Activated naive CD4-positive, alpha-beta T cell (primary cell): ENCODE results near the gene COTL1.

ENCODE experiments used
- DNase-seq, 4 experiments: peaks; one replicate each; lab custom pipeline; 2025; lab: John Stamatoyannopoulos, UW

The COTL1 gene

DNA sequence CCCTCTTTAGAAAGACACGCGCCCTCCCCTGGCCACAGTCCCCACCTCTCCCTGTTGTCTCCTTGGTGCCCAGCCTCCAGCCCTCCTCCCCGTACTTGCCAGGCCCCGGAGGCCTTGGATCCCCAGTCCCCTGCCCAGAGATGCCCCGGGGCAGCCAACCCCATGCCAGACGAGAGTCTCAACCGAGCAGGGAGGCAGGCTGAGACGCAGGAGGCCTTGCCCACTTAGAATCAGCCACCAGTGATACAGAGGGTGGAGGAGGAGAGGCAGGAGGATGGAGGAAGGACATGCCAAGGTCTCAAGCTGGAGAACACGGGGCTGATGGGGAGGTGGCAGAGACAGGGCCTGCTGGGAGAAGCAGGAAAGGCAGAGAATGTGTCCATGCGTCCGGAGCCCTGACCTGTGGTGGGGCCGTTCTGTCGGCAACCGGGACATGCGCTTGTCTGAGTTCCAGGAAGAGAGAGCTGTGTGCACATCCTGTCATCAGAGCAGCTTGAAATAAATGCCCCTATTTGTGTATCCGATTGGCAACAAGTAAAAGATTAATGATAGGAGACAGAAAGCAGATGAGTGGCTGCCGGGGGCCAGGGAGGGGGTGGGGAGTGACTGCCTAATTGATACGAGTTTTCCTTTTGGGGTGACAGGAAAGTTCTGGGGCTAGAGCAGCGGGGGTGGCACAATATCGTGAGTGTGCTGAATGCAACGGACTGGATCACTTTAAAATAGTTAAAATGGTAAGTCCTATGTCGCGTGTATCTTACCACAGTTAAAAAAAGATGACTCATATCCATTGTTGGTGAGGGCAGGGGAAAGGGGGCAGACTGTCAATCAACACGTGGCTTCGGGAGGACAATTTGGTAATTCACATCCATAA is 68.7 kb downstream of the COTL1 start:
- peak in 2 of 4 experiments; percentile 15 to 18 for DNase-seq

DNA sequence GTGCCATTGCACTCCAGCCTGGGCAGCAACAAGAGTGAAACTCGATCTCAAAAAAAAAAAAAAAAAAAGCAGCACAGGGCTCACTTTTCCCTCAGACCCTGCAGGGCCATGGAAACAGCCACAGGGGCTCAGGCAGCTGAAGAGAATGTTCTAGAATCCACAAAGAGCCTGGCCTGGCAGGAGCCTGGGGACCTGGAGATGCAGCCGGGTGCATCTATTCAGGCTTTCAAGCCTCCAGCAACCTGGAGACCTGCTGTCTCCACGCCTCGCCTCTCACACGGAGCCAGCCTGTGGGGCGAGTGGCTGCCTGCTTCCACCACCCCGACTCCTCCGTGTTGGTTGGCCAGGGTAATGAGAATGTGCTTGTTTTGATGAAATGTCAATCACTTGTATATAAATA is 69.4 kb downstream of the COTL1 start:
- peak in 1 of 4 experiments; percentile 15 for DNase-seq

DNA sequence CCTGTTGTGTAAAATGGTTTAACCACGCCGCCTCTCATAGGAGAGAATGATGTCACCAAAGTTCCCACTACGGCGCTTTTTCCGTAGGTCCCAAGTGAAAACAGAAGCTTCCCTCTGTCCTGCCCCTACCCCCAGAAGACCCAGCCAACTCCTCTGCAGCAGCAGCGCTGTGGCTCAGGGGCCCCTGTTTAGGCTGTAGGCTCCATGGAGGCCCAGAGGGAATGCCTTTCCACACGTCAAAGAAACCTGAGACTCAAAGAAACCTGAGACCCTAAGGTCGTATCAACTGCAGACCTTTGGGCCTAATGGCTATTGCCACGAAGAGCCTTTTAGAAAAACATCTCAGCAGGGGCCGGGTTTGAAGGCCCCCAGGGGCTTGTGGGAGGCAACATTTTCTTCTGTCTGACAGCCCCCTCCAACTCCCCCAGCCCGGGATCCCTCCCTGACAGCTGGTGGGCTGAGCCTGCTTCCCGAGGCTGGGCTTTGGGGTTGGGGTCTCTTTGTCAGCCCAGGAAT is 70.3 kb downstream of the COTL1 start:
- DNase-seq = no peak

DNA sequence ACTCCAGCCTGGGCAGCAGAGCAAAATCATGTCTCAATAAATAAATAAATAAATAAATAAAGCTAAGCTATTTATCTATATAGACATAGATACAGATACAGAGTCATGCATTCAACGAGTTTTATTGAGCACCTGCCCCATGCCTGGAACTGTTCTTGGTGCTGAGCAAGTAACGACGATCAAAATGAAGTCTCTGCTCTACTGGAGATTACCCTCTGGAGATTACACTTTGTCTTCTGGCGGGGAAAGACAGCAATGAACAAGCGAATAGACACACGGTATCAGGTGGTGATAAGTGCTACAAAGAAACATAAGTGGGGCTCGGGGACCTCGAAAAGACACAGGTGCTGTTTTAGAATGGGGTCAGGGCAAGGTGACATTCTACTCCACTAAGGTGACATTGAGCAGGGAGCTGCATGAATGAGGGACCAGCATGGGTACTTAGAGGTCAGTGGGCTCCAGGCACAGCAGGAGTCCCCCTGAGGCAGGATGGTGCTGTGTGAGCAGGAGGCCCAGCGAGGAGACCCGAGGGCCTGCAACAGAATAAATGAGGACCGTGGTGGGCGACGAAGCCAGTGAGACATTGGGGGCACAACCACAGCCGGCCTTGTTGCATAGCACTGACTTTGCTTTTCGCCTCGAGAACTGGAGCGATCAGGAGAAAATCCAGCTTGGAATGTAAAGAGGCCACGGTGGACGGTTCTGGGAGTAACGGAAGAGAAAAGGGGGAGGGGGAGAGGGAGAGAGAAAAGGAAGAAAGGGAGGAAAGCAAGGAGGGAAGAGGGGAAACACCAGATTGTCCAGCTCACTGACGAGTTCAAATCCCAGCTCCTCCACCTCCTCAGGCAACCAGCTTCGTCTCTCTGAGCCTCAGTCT is 71.0 kb downstream of the COTL1 start:
- no peak for DNase-seq

DNA sequence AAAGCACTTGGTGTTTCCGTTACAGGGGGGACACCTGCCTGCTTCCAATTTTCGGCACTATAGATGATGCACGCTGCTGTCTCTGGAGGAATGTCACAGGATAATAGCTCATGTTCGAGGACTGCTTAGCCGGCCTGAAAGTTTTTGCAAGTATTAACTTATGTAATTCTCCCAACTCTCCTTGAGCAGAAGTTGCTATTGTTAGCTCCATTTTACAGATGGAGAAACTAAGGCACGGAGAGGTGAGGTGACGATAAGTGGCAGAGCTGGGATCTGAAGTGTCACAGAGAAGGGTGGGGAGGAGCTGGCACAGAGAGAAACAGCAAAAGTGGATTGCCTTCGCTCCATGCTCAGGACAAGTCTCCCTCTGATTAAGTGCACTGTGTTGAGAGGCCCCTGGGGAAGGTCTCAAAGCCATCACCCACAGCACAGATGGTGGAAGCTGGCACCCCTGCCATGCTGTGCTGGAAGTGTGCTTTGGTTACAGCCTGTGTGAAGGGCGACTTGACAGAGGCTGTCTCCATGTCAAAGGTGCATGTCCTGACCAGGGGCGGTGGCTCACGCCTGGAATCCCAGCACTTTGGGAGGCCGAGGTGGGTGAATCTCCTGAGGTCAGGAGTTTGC is 72.7 kb downstream of the COTL1 start:
- DNase-seq = no peak

DNA sequence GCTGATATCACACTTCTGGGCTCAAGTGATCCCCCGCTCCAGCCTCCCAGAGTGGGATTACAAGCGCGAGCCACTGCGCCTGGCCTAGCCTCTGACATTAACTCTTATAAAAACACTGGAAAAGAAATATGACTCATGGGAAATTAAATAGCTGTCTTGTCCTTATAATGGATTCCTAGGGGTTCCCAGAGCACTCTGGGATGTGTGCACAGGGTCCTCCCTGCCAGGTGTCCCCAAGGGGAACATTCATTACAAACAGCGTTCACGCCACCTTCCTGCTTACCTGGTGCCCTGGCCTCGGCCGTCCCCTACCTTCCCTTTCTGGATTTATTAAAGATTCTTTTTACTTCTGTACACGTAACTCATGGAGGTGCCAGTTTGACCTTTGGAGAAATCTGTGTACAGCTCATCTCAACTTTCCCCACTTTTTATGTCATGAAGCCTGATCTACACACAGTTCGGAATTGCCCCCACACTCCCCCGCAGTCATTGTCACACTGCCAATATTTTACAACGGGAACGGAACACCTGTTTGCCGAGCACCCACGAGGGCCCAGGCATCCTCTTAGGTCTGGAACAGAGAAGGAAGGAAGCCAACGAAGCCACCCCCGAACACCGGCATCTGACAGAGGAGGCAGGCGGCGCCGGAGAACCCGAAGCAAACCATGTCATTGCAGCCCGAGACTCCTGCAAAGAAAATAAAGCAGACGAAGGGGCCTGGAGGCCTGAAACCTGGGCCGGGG is 73.7 kb downstream of the COTL1 start:
- DNase-seq = peak in 2 of 4 experiments; percentile 11 to 24

DNA sequence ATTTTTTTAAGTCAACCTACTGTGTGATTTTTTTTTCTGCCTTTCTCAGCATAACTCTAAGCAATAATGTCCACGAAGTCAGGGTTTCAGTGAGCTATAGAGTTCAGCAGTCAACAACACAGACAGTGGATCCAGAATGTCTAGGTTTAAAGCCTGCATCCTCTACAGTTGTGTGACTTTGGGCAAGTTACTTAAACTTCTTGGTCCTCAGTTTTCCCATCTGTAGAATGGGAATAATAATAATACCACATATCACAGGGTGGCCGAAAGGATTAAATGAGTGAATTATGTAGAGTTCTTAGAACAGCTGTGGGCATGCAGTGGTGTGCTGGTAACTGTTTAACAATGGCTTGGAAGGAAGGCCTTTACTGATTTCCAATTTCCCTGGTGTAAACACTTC is 74.6 kb downstream of the COTL1 start:
- DNase-seq = no peak

DNA sequence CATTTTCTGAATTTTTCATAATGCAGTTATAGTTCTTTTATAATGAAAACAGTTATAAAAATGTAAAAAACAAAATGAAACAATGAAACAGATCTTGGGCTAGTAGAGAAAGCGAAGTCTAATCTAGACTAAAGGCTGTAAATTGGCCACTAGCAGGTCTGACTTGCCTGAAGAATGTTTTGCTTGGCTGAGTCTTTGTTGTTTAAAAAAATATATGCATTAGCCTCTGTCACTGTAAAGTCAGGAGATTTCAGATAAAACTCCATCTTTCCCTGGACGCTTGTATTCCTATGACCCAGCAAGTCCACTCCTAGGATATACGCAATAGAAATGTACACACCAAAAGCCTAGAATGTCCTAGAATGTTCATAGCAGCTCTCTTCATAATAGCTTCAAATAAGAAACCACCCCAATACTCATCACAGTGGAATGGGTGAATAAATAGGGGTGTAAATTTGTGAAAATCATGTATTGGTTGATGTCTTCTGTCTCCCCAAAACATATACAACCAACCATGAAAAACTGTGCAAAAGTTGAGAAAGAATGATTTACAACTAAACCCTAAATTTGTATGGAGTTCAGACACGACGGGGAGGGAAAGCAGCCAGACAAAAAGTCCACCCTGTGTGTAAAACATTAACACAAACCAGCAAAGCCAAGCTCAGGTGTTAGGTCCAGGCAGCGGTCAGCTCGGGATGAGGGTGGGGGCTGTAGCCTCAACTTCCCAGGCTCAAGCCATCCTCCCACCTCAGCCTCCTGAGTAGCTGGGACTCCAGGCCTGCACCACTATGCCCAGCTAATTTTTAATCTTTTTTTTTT is 75.7 kb downstream of the COTL1 start:
- DNase-seq = no peak

DNA sequence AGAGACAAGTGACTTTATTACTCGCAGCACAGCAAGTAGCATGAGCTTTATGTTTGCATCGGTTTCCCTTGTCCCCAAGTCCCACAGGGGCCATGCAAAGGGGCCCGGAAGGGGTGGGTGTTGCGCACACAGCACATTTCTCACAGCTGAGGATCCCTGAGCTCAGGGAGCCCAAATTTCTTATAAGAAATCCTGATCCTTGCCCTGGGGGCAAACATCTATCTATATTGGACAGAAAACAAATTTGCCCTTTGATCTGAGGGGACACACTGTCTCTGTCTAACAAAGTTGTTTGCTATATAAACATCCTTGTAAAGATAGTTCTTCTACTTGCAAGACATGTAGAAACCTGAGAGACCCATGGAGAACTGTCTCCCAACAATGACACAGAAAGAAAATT is 77.7 kb downstream of the COTL1 start:
- no peak for DNase-seq

DNA sequence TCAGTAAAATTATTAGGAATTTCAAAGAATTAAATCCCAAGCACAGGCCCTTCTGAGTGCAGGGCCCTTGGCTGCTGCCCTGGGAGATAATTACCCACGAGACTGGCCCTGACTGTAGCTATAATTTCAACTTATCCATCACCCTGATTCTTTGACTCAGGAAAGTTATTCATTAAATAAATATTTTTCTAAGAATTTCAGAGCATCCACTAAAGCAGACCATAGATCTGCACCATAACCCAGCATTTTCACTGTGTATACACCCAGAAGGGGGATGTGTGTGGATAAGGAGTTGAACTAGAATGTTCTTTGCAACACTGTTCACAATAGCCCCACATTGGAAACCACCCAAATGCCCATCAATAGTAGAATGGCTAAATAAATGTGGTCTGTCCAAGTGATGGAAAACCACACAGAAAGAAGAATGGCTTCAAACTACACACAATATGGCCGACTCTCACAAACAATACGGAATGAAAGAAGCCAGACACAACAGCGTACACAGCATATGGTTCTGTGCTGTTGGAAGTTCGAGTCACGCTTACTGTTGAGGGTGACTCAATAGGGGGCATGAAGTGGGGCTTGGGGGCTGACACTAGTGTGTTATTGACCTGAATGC is 79.5 kb downstream of the COTL1 start:
- no peak for DNase-seq

DNA sequence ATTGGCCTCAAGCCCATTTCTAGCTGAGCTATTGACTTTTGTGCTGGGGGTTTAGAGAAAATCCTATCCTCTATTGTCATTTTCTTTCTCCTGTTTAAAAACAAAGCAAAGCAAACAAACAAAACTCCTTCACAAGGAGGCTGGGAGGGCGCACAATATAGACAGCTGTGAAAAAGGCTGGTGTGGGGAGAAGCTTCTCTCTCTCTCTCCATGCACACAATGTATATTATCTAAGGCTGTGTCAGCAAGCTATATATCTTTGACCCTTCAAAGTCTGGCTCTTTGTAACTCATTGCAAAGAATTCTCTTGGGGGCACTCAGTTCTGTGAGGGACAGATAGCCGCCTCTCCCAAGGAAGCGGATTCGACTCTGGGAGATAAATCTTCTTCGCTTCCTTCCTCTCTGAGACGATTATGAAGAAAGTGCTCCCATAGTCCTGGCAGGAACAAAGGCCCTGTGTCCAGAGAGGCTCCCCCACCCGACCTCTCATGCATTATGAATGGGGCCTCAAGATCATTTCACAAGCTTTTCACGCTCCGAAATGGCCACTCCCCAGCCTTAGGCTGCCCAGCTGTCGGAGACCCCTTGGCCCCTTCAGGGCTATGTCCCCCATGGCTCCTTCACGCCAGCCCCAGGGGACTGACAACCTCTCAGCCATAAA is 80.3 kb downstream of the COTL1 start:
- no peak for DNase-seq

DNA sequence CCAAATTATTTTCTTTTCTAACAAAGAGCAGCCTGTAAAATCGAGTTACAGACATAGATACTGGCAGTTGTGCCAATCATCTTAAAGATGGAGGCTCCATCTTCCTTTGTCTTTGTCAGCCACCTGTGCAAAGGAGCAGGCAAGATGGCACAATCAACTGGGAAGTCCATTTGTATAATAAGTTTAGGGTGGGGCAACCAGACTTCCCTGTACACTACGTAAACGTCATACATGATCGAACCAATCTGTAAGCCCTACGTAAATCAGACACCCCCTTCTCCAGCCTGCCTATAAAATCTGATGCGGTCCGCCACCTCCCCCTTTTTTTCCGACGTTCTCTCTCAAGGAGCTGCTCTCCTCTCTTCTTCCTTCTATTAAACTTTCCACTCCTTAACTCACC is 82.0 kb downstream of the COTL1 start:
- DNase-seq = no peak

DNA sequence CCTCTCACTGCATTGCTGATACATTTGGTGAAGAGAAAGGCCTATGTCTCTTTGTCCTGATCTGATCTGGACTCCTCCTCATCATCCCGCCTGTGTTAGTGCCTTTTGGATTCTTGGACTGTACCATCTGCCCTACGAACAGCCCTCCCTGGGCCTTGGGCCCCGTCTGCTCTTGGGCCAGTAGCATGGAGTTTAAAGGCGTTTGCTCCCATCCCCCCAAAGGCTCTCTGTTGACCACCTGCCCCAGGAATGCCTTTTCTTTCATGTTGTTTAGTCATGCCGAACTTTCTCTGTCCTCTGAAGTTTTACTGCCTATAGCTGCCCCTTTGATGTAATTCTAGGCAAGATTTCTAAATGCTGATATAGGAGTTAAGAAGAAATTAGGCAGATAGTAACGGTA is 82.5 kb downstream of the COTL1 start:
- DNase-seq = no peak

DNA sequence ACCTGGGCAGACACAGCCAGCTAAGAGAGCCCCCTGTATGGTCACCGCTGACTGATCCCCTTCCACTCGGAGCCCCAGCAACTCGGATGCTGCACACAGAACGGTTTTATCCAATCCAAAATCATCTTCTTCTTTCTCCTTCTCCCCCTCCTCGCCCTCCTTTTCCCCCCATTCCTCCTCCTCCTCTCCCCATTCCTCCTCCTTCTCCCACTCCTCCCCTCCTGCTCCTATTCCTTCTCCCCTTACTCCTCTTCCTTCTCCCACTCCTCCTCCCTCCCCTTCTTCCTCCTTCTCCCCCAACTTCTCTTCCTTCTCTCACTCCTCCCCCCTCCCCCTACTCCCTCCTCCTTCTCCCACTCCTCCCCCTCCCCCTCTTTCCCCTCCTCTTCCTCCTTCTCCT is 83.1 kb downstream of the COTL1 start:
- no peak for DNase-seq

DNA sequence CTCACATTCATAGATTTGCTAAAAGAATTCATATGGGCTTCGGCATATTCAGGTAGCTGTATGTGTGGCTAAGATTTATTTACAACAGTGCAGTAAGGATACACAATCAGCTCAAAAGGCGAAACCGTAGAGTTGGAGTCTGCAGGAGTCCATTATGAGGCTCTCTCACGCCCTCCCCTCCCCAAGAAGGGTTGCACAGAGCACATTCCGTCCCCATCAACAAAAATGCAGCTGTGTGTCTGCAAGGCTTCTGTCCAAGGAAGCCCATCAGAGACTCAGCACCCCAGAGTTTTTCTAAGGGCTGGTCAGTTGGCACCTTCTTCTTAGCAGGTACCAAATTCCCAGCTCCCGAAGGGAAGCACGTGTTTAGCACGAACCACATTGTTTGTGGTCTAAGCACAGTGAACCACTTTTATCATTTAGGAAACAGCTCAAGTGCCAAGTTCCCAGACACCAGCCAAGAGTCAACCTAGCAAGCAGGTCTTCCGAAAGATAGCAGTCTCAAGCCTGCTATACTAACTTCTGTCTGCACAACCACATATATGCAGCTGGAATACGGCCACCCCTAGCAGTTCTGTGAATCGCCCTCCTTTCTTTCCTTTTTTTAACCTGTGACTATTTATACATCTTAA is 84.9 kb downstream of the COTL1 start:
- no peak for DNase-seq

DNA sequence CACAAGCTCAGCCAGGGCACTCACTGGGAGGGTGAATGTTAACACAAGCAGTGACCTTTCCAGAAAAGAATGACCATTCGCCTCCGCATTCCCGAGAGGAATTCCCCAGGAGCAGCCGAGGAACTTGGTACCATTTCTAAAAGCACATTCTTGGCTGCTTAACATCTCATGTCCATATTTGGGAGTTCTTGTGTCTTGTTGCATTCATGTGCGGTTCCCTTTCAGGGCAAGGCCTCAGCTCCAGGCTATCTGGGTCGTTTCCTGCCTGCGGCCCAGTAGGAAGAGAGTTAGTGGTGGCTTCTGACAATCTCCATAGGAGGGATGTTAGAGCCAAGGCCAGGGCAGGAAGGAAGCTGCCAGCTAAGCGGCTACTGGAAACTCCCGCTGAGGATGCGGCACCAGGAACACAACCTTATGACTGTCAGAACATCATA is 85.6 kb downstream of the COTL1 start:
- DNase-seq = no peak

DNA sequence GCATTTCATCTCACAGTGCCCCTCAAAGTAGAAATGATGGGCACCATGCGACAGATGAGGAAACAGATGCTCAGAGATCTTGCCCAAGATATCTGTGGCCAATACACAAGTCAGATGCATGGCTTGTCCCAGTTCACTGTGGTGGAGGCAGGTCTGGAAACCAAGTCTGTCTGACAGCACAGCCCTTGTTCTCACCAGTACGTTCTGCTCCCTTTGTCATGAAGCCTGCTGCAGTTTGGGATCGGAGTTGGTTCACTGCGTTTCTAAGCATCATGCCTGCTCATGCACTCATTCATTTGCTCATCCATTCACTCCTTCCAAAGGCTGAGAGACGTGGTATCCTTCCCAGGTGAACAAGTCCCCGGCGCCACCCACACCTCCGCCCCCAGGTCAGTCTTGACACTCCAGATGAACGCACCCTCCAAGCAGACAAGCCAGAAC is 86.2 kb downstream of the COTL1 start:
- DNase-seq = no peak

DNA sequence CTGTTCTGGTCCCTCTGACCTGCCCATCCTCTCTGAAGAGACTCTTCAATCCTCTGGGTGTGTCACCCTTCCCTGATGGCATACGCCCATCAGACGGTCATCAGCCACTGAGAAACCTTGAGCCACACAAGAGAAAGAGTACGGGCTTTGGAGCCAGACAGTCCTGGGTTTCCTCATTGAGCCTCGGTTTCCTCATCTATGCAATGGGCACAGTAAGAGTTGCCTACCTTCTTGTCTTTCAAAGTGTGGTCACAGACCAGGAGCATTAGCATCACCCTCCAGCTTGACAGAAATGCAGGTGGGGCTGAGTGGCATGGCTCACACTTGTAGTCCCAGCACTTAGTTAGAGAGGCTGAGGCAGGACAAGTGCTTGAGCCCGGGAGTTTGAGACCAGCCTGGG is 87.3 kb downstream of the COTL1 start:
- DNase-seq = no peak

DNA sequence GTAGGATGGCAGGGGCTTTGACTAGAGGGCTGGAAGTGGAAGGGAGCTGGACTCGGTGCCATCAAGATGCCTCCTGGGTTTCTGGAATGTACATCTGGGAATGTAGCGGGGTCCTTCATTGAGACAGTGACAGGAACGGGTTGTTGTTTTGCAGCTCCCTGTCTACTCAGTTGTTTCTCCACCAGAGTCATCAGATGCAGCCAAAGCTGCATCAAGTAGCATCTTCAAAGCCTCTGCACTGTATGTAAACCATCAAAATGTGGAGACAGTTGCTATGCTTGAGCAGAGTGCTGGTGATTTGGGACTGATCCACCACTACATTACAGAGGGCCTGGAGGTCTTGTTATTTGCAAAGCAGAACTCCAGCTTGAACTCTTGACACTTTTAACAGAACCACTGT is 88.3 kb downstream of the COTL1 start:
- no peak for DNase-seq
